GM19351 (cell line): ENCODE measurements around the gene SLC5A2.
A peak's percentile ranks its signal among the peaks of the same experiment; 100 is the strongest.
"Not testable (repeated sequence)": the region's sequence is repeated elsewhere in the genome, so short reads cannot be mapped to it uniquely, and the experiment has no call there.

Source experiments
- ATAC-seq: cut with Tn5 transposase; IDR thresholded peaks from one replicate; pipeline ENCODE4 v1.9.1; 2021; ENCODE audit warnings: mild to moderate bottlenecking, moderate library complexity; ENCODE audit not compliant: unreplicated experiment

Gene SLC5A2

DNA sequence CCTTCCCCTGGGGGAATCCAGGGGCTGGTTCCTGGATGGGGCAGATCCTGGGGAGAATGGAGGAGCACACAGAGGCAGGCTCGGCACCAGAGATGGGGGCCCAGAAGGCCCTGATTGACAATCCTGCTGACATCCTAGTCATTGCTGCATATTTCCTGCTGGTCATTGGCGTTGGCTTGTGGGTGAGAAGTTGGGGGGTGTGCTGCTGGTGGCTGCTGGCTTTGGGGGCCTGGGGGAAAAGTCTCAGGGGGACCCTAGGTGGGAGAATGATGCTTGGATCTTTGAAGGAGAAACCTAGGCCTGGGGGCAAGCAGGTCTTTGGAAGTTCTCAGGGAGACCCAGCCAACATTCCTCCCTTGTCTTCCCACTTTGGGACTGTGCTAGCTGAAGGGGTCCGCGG, at the start of gene SLC5A2:
Gene SLC5A2 (plus strand): TSS at position 43 of the 400 bp plus-strand sequence. CDS start 14 bp downstream, at position 57.
- no peak for ATAC-seq

DNA sequence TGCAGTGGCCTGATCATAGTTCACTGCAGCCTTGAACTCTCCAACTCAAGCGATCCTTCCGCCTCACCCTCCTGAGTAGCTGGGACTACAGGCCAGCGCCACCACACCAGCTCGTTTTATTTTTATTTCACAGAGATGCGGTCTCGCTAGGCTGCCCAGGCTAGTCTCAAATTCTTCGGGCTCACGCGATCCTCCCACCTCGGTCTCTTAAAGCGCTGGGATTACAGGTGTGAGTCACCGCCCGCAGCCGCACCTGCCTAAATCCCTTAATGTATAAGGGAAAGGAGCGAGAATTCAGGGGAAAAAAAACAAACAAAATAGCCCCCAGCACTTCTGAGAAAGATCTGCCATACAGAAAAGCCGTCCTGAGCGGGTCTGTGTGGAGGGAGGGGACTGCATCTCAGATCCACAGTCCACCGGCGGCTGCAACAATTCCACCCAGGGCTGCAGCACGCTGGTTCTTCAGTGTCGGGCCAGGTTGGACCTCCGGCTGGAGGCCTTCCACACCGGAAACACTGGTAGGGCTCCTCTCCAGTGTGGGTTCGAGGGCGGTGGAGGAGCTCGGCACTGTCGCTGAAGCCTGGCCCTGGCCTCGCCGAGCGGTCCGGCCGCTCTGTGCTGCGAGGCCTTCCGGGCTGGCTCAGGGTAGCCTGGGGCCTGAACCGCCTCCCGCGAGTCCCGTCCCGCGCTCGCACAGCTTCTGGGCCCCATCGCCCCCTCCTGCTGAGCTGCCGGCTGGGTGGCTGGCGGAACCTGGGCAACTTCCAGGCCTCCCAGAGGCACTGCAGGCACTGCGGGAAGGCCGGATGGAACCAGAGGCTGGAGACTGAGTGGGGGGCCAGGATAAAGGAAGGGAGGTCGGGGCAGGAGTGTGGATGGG, 47.3 kb upstream of the SLC5A2 start:
- ATAC-seq, result no peak

GRCh38 chr16:31436221-31437045, 46.5 kb upstream of the SLC5A2 start:
- no peak for ATAC-seq

- ATAC-seq, result no peak
Observed at GRCh38 chr16:31438414-31438813, 44.5 kb upstream of the SLC5A2 start.

GRCh38 chr16:31439023-31439422, 43.9 kb upstream of the SLC5A2 start:
- ATAC-seq, result not testable (repeated sequence)

DNA sequence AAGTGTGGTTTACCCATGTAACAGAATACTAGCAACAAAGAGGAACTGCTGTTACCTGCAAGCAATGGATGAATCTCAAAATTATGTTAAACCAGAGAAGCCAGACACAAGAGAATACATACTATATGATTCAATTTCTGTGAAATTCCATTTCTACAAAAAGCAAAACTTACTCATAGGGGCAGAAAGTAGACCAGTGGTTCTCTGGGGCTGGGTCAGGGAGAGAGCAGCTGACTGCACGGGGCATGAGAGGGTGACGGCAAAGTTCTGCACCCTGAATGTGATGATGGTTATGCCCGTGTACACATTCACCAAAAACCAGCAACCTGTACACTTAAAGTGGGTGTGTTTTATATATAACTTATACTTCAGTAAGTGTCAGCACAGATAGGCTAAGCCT, 43.4 kb upstream of the SLC5A2 start:
- no peak for ATAC-seq

- no peak for ATAC-seq
Observed at GRCh38 chr16:31440516-31441184, 42.3 kb upstream of the SLC5A2 start.

DNA sequence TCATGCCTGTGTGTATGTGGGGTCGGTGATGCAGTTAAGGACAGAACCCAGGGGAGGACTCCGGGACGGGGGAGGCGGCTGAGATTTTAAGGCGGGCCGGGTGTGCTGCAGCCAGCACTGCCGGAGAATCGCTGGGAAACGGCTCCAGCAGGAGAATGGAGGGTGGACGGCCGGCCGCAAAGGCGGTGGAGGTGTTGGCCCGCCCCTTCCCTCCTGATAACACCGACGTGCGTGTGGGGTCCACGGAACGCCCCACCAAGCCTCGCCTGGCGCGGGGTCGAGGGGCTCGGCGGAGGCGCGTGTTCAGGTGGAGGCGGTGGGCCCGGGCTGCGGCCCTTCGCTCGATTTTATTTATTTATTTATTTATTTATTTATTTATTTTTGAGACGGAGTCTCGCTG, 41.0 kb upstream of the SLC5A2 start:
- ATAC-seq, result no peak

DNA sequence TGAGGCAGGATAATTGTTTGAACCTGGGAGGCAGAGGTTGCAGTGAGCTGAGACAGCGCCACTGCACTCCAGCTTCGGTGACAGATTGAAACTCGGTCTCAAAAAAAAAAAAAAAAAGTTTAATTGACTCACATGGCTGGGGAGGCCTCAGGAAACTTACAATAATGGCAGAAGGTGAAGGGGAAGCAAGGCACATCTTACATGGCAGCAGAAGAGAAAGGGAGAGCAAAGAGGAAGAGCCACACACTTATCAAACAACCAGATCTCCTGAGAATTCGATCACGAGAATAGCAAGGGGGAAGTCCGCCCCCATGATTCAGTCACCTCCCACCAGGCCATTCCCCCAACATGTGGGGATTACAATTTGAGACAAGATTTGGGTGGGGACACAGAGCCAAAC, 37.0 kb upstream of the SLC5A2 start:
- not testable (repeated sequence) for ATAC-seq

DNA sequence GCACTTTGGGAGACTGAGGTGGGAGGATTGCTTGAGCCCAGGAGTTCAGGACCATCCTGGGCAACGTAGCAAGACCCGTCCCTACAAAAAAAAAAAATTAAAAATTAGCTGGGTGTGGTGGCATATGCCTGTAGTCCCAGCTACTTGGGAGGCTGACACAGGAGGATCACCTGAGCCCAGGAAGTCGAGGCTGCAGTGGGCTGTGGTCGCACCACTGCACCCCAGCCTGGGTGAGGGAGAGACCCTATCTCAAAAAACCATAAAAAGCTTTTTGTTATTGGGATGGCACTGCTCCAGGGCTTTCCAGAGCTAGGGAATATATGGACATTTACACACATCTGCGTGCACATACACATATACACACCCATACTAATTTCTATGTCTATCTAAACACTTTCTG, 31.7 kb upstream of the SLC5A2 start:
- no peak for ATAC-seq

- peak; percentile 64 for ATAC-seq
Observed at GRCh38 chr16:31451681-31452351, 31.1 kb upstream of the SLC5A2 start.

GRCh38 chr16:31452631-31453106, 30.3 kb upstream of the SLC5A2 start:
- ATAC-seq, result no peak

GRCh38 chr16:31453255-31454204, 29.4 kb upstream of the SLC5A2 start:
- ATAC-seq, result no peak

GRCh38 chr16:31455601-31456314, 27.2 kb upstream of the SLC5A2 start:
- no peak for ATAC-seq

- ATAC-seq, result no peak
Observed at GRCh38 chr16:31456988-31457360, 25.9 kb upstream of the SLC5A2 start.

DNA sequence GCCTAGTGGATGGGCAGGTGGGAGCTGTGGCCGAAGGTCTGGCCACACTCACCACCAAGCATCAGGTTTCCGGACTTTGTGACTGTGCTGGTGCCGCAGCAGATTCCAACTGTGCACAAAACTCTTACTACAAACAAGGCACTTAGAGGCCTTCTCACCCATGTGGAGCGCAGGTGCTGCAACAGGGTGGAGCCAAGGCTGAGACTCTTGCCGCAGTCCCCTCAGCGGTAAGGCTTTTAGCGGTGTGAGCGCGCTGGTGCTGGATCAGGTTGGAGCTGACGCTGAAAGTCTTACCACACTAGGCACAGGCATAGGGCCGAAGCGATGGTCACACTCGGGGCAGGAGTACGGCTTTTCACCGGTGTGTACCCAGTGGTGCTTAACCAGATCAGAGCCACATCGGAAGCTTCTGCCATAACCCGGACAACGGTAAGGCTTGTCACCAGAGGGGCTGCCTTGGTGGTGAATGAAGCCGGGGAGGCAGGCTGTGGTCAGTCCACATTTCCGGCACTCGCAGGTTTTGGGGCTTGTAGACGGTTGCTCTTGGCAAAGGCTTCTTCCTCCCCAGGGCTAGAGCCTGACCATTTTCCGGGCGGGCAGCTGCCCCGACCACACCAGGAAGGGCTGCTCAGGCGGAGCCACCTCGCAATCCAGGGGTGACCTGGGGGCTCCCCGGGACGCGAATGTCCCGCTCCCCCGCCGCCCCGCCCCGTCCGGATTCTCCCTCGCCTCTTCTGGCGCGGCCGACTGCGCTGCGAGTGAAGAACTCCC, 24.7 kb upstream of the SLC5A2 start:
- peak; percentile 14 for ATAC-seq

DNA sequence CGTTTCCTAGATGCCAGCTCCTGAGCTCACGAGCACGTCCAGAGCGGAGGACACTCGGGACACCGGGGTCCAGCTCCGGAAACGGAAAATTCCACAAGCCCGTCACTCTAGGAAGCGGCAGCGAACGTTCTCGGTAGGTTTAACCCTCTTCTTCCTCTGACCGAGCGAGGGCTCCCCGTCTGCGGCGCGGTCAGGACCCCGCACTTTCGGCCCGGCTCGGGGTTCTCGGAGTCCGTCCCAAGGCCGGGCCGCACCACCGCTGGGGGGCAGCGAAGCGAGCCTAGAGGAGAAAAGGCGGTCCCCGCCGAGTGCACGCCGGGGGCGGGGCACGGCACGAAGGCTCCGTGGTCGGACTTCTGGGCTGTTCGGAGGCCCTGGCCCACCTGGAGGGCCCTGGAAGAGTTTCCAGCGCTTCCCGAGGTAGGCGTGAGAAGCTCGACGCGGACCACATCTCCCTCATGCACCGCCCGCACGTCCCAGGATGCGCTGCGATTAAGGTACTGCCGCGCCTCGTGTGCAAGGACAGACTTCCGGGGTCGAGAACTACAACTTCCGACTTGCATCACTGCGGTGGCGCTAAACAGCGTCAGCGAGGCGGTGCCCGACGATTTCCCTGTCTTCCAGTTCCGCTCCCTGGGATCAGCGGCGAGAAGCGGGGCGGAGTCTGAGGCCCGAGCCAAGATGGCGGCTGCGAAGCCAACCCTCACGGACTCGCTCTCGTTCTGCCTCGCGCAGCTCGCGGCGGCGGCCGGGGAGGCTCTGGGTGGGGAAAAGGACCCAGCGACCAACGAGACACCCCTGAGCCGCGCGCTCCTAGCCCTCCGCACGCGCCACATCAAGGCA, 23.9 kb upstream of the SLC5A2 start, which contains the start of gene ARMC5:
Gene ARMC5 (plus strand): TSS at position 658 of the 843 bp plus-strand sequence. CDS start 24 bp downstream, at position 682.
- peak; percentile 65 for ATAC-seq
